Measurements from ENCODE around the gene ALG6. TPM values are rescaled to one million over a fixed set of nuclear protein-coding genes. Genes with fewer than 3 reads are reported as not detected.

Gene ALG6
- total and polyA plus RNA-seq, 2 of the 13 experiments (the other 11 are each of a cell fraction or from before 2014, with no cell fraction given): 6.8 to 8.1 TPM

DNA sequence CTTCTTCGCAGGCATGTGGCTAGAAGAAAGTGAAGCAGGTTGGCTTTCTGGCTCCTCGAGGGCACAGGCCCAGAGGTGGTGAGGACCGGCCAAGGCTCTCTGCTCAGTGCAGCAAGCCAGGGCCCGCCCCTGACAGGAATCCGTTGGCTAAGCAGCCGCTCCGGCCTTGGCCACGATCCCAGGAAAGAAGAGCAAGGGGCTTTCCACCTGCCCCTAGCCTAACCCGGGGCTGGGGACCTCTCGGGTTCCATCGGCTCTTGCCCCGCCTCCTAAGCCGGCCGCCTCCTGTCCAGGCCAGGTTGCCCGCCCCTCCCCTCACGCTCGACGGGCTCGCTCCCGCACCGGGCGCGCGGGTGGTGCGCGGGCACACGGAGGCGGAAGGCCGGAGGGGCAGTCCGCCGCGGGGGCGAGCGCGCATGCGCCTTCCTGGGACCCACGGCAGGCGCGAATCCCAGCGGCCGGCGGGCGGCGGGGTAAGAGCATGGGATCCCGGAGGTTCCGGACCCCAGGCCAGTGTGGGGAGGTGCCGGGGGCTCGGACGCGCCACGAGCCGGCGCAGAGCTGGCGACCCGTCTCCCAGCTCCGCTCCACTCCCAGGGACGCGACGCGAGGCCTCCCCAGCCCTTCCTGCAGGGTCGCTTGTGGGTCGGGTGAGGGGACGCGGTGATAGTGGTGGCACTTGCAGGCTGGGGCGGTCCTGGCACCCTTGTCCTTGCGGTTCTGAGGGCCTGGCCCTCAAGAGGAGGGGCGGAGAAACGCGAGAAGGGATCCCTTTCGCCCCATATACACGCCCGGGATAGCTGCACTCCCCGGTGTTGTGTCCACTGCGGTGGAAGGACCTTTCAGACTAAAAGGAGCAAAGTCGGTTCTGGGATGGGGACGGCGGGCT, at the start of gene ALG6 (continued):
- no peak for TF ChIP-seq EZH2 (conservative IDR thresholded peaks at IDR 0.05; ENCODE audit: low read depth, low read length)
- TF ChIP-seq, protein P1, sequence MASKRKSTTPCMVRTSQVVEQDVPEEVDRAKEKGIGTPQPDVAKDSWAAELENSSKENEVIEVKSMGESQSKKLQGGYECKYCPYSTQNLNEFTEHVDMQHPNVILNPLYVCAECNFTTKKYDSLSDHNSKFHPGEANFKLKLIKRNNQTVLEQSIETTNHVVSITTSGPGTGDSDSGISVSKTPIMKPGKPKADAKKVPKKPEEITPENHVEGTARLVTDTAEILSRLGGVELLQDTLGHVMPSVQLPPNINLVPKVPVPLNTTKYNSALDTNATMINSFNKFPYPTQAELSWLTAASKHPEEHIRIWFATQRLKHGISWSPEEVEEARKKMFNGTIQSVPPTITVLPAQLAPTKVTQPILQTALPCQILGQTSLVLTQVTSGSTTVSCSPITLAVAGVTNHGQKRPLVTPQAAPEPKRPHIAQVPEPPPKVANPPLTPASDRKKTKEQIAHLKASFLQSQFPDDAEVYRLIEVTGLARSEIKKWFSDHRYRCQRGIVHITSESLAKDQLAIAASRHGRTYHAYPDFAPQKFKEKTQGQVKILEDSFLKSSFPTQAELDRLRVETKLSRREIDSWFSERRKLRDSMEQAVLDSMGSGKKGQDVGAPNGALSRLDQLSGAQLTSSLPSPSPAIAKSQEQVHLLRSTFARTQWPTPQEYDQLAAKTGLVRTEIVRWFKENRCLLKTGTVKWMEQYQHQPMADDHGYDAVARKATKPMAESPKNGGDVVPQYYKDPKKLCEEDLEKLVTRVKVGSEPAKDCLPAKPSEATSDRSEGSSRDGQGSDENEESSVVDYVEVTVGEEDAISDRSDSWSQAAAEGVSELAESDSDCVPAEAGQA (IDR thresholded peaks at IDR 0.05; ENCODE audit: low read depth): no peak
- TF ChIP-seq, protein P1 (CRISPR knock-in tag; IDR thresholded peaks at IDR 0.05; ENCODE audit: borderline replicate concordance): 0 out of 2 replicates have a peak, but pooled peaks have one; percentile 10
- TF ChIP-seq RFX1 (IDR thresholded peaks at IDR 0.05): no peak
- TF ChIP-seq NFKBIZ (CRISPR knock-in tag; IDR thresholded peaks at IDR 0.05): no peak
- TF ChIP-seq RAD21 (CRISPR knock-in tag; IDR thresholded peaks at IDR 0.05): peak; percentile 68; the same call in 1 of the 2 replicates
- TF ChIP-seq GLI4 (CRISPR knock-in tag; IDR thresholded peaks at IDR 0.05; ENCODE audit: borderline replicate concordance): no peak
- TF ChIP-seq, protein P2, sequence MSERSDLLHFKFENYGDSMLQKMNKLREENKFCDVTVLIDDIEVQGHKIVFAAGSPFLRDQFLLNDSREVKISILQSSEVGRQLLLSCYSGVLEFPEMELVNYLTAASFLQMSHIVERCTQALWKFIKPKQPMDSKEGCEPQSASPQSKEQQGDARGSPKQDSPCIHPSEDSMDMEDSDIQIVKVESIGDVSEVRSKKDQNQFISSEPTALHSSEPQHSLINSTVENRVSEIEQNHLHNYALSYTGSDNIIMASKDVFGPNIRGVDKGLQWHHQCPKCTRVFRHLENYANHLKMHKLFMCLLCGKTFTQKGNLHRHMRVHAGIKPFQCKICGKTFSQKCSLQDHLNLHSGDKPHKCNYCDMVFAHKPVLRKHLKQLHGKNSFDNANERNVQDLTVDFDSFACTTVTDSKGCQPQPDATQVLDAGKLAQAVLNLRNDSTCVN (CRISPR knock-in tag; IDR thresholded peaks at IDR 0.05; ENCODE audit: borderline replicate concordance): peak; percentile 17; the same call in 1 of the 2 replicates
- TF ChIP-seq SAFB2 (CRISPR knock-in tag; IDR thresholded peaks at IDR 0.05; ENCODE audit: borderline replicate concordance, low read depth): 0 out of 2 replicates have a peak, but pooled peaks have one; percentile 34
- no peak; the same call in 1 of the 2 replicates for TF ChIP-seq ZBTB42 (CRISPR knock-in tag; IDR thresholded peaks at IDR 0.05)
- TF ChIP-seq, protein P3, sequence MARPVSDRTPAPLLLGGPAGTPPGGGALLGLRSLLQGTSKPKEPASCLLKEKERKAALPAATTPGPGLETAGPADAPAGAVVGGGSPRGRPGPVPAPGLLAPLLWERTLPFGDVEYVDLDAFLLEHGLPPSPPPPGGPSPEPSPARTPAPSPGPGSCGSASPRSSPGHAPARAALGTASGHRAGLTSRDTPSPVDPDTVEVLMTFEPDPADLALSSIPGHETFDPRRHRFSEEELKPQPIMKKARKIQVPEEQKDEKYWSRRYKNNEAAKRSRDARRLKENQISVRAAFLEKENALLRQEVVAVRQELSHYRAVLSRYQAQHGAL (CRISPR knock-in tag; IDR thresholded peaks at IDR 0.05; ENCODE audit: not compliant biosample characterization): no peak
- TF ChIP-seq, protein P4, sequence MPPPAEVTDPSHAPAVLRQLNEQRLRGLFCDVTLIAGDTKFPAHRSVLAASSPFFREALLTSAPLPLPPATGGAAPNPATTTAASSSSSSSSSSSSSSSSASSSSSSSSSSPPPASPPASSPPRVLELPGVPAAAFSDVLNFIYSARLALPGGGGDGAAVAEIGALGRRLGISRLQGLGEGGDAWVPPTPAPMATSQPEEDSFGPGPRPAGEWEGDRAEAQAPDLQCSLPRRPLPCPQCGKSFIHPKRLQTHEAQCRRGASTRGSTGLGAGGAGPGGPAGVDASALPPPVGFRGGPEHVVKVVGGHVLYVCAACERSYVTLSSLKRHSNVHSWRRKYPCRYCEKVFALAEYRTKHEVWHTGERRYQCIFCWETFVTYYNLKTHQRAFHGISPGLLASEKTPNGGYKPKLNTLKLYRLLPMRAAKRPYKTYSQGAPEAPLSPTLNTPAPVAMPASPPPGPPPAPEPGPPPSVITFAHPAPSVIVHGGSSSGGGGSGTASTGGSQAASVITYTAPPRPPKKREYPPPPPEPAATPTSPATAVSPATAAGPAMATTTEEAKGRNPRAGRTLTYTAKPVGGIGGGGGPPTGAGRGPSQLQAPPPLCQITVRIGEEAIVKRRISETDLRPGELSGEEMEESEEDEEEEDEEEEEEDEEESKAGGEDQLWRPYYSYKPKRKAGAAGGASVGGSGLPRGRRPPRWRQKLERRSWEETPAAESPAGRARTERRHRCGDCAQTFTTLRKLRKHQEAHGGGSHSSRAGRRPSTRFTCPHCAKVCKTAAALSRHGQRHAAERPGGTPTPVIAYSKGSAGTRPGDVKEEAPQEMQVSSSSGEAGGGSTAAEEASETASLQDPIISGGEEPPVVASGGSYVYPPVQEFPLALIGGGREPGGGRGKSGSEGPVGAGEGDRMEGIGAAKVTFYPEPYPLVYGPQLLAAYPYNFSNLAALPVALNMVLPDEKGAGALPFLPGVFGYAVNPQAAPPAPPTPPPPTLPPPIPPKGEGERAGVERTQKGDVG (CRISPR knock-in tag; IDR thresholded peaks at IDR 0.05; ENCODE audit: borderline replicate concordance): no peak
- TF ChIP-seq, protein P5, sequence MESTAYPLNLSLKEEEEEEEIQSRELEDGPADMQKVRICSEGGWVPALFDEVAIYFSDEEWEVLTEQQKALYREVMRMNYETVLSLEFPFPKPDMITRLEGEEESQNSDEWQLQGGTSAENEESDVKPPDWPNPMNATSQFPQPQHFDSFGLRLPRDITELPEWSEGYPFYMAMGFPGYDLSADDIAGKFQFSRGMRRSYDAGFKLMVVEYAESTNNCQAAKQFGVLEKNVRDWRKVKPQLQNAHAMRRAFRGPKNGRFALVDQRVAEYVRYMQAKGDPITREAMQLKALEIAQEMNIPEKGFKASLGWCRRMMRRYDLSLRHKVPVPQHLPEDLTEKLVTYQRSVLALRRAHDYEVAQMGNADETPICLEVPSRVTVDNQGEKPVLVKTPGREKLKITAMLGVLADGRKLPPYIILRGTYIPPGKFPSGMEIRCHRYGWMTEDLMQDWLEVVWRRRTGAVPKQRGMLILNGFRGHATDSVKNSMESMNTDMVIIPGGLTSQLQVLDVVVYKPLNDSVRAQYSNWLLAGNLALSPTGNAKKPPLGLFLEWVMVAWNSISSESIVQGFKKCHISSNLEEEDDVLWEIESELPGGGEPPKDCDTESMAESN (CRISPR knock-in tag; conservative IDR thresholded peaks at IDR 0.05): peak; percentile 92
- TF ChIP-seq ZSCAN25 (CRISPR knock-in tag; IDR thresholded peaks at IDR 0.05): peak; percentile 29; the same call in 1 of the 2 replicates
- no peak for TF ChIP-seq ZKSCAN1 (IDR thresholded peaks at IDR 0.05; ENCODE audit: low read length)
